Suprapubic skin (tissue), 4 donors: Measurements from ENCODE around the gene TBC1D2B. TPM values are rescaled to one million over a fixed set of nuclear protein-coding genes. Genes with fewer than 3 reads are reported as not detected.

ENCODE experiments used
- DNase-seq, 2 donors: peaks; one replicate each; pipeline ENCODE4 v3.0.0-alpha.2; 2019; ENCODE audit warnings: low spot score in 2 of 2
- H3K27ac ChIP-seq: fragments of 200-600 bp; sonication (generic); one replicate; pipeline ENCODE4 v1.5.1; 2019
- H3K27me3 ChIP-seq: fragments of 200-600 bp; sonication (generic); one replicate; pipeline ENCODE4 v1.5.1; 2019
- H3K36me3 ChIP-seq: fragments of 200-600 bp; sonication (generic); one replicate; pipeline ENCODE4 v1.5.1; 2019
- H3K4me1 ChIP-seq: fragments of 200-600 bp; sonication (generic); one replicate; pipeline ENCODE4 v1.5.1; 2019
- H3K4me3 ChIP-seq: fragments of 200-600 bp; sonication (generic); one replicate; pipeline ENCODE4 v1.5.1; 2019; ENCODE audit warnings: mild to moderate bottlenecking
- H3K9me3 ChIP-seq: fragments of 200-600 bp; sonication (generic); one replicate; pipeline ENCODE4 v1.5.1; 2019
- EP300 ChIP-seq: sonication (generic); formaldehyde crosslinking; IDR thresholded peaks from one replicate; pipeline ENCODE4 v1.6.1; 2017; ENCODE audit warnings: antibody characterized with exemption
- POLR2A ChIP-seq, 2 donors: fragments of 450-650 bp; IDR thresholded peaks; one replicate each; pipeline ENCODE4 v1.6.1; 2017; ENCODE audit warnings: antibody characterized with exemption in 2 of 2, mild to moderate bottlenecking in 2 of 2, moderate library complexity in 2 of 2
- POLR2AphosphoS5 ChIP-seq, 3 donors: sonication (generic); formaldehyde crosslinking; IDR thresholded peaks; one replicate each; pipeline ENCODE4 v1.6.1; 2017; ENCODE audit warnings: antibody characterized with exemption in 3 of 3
- WGBS: methylation state at CpG from one replicate; pipeline ENCODE4 v1.1.5; 2018; 5-methylcytosine and 5-hydroxymethylcytosine counted together
- total RNA-seq, 4 donors: library from RNA; depleted of rRNA; stranded (reverse); fragments of >200 nt; gene quantifications; one replicate each; pipeline ENCODE4 v1.1.0, GENCODE V29; 2016
- TF ChIP-seq, protein P1 (sequence below), 2 donors: fragments of 200-600 bp in 1 of 2; fragments of 450-650 bp in 1 of 2; sonication (generic) in 1 of 2; IDR thresholded peaks; one replicate each; pipeline ENCODE4 v1.5.1; 2016 to 2019; ENCODE audit warnings: antibody characterized with exemption in 2 of 2, mild to moderate bottlenecking in 1 of 2, moderate library complexity in 1 of 2

Gene TBC1D2B
- total RNA-seq, 4 donors from 2014 or later: 27.9 to 126 (median 41.5) TPM

DNA sequence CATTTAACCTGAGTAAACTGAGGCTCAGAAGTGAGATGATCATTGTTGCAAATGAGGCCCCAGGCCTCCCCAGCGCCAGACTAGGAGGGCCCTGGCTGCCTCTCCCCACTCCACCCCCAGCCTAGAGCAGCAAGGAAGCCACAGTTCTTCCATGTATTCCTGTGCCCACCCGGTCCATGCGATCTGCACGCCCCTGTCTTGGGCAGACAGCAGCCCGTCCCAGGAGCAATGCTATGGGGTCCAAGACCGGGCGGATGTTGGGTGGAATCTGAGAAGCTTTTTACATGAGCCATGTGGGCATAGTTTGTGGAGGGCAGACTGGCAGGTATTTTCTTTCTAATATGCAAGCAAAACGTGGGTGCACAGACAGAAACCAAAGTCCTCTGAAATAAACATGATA lies 30.0 kb upstream of the TBC1D2B start:
- H3K9me3 ChIP-seq: no peaks in the 10 kb centered on the region
- 98% methylated on average over 5 of the region's 8 CpGs for WGBS
- H3K4me1 ChIP-seq: peaks cover 12% of the 10 kb centered on the region
- peak in 1 of 2 donors; percentile 54 for DNase-seq
- no peak overlapping the region for H3K27ac ChIP-seq
- H3K36me3 ChIP-seq: no peaks in the 10 kb centered on the region
- no peaks in the 10 kb centered on the region for H3K27me3 ChIP-seq
- no peak overlapping the region for H3K4me3 ChIP-seq
- no peak for TF ChIP-seq POLR2AphosphoS5 (IDR thresholded peaks at IDR 0.05)
- no peak for TF ChIP-seq EP300
- TF ChIP-seq POLR2A (IDR thresholded peaks at IDR 0.05): no peak
- TF ChIP-seq, protein P1, sequence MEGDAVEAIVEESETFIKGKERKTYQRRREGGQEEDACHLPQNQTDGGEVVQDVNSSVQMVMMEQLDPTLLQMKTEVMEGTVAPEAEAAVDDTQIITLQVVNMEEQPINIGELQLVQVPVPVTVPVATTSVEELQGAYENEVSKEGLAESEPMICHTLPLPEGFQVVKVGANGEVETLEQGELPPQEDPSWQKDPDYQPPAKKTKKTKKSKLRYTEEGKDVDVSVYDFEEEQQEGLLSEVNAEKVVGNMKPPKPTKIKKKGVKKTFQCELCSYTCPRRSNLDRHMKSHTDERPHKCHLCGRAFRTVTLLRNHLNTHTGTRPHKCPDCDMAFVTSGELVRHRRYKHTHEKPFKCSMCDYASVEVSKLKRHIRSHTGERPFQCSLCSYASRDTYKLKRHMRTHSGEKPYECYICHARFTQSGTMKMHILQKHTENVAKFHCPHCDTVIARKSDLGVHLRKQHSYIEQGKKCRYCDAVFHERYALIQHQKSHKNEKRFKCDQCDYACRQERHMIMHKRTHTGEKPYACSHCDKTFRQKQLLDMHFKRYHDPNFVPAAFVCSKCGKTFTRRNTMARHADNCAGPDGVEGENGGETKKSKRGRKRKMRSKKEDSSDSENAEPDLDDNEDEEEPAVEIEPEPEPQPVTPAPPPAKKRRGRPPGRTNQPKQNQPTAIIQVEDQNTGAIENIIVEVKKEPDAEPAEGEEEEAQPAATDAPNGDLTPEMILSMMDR (IDR thresholded peaks at IDR 0.05): no peak

- no peak overlapping the region for H3K4me3 ChIP-seq
- no peaks in the 10 kb centered on the region for H3K9me3 ChIP-seq
- WGBS: 92% methylated on average over 14 of the region's 16 CpGs
- no peak overlapping the region for H3K27ac ChIP-seq
- H3K4me1 ChIP-seq: peaks cover 15% of the 10 kb centered on the region
- DNase-seq: peak in 1 of 2 donors; percentile 57
- no peaks in the 10 kb centered on the region for H3K27me3 ChIP-seq
- TF ChIP-seq EP300 (no peak), POLR2A (IDR thresholded peaks at IDR 0.05) (no peak), POLR2AphosphoS5 (IDR thresholded peaks at IDR 0.05) (no peak)
- TF ChIP-seq, protein P1 (IDR thresholded peaks at IDR 0.05): no peak
- no peaks in the 10 kb centered on the region for H3K36me3 ChIP-seq
Measured at GRCh38 chr15:78105476-78106241, 28.1 kb upstream of the TBC1D2B start.

GRCh38 chr15:78104566-78105475 lies 27.3 kb upstream of the TBC1D2B start:
- no peak for TF ChIP-seq POLR2A (IDR thresholded peaks at IDR 0.05)
- TF ChIP-seq, protein P1 (IDR thresholded peaks at IDR 0.05): no peak
- no peak for TF ChIP-seq EP300
- TF ChIP-seq POLR2AphosphoS5 (IDR thresholded peaks at IDR 0.05): no peak
- no peaks in the 10 kb centered on the region for H3K9me3 ChIP-seq

GRCh38 chr15:78104119-78104479 lies 26.6 kb upstream of the TBC1D2B start:
- Histone ChIP-seq H3K4me3 (no peak overlapping the region), H3K4me1 (peaks cover 15% of the 10 kb centered on the region), H3K27me3 (no peaks in the 10 kb centered on the region), H3K9me3 (no peaks in the 10 kb centered on the region), H3K27ac (no peak overlapping the region), H3K36me3 (no peaks in the 10 kb centered on the region)
- no peak for TF ChIP-seq EP300
- TF ChIP-seq POLR2A (IDR thresholded peaks at IDR 0.05): no peak
- TF ChIP-seq, protein P1 (IDR thresholded peaks at IDR 0.05): no peak
- no peak for TF ChIP-seq POLR2AphosphoS5 (IDR thresholded peaks at IDR 0.05)
- 93% methylated on average over 3 of the region's 4 CpGs for WGBS
- no peak for DNase-seq

More at GRCh38 chr15:78104566-78105475, 27.3 kb upstream of the TBC1D2B start:
- WGBS: 88% methylated on average over 12 of the region's 12 CpGs
- H3K27ac ChIP-seq: no peak overlapping the region
- H3K27me3 ChIP-seq: no peaks in the 10 kb centered on the region
- DNase-seq: peak in 1 of 2 donors; percentile 46
- H3K4me3 ChIP-seq: no peak overlapping the region
- H3K4me1 ChIP-seq: peaks cover 15% of the 10 kb centered on the region
- no peaks in the 10 kb centered on the region for H3K36me3 ChIP-seq
